H1 (cell line): ENCODE data around the gene DCPS. TPM values are rescaled to one million over a fixed set of nuclear protein-coding genes. Genes with fewer than 3 reads are reported as not detected.

ENCODE experiments used
- CTCF ChIA-PET: fragments of 300-600 bp; sonication (Branson Sonifier 250); formaldehyde crosslinking; loops from one replicate; lab custom pipeline; 2021; ENCODE audit not compliant: partially characterized antibody; lab: Charles Lee
- POLR2A ChIA-PET: fragments of 300-600 bp; sonication (Branson Sonifier 250); formaldehyde crosslinking; loops from one replicate; lab custom pipeline; 2021; ENCODE audit warnings: inconsistent platforms; ENCODE audit not compliant: partially characterized antibody; lab: Charles Lee
- DNase-seq, 2 experiments: peaks; one replicate each; pipeline versions ENCODE4 v3.0.0 to v3.0.0-alpha.2; 2010 to 2022; ENCODE audit warnings: low spot score in 2 of 2, low read depth in 1 of 2, mixed read lengths in 1 of 2
- FAIRE-seq: peaks from 2 replicates; lab custom pipeline; 2011; peaks lifted over from hg19 to GRCh38; lab: Jason Lieb, UNC
- H2AFZ ChIP-seq: 2 replicates; pipeline ENCODE4 v1.8.1; 2012; ENCODE audit warnings: low read length, inconsistent platforms
- H2AK5ac ChIP-seq: 2 replicates; pipeline ENCODE4 v1.6.1; 2013; ENCODE audit warnings: low read depth, low read length
- H2BK120ac ChIP-seq: replicated peaks from 2 replicates; pipeline ENCODE3; 2013; ENCODE audit warnings: low read depth, low read length, inconsistent platforms
- H2BK12ac ChIP-seq: 2 replicates; pipeline ENCODE4 v1.6.1; 2013; ENCODE audit warnings: low read depth, low read length
- H2BK15ac ChIP-seq: 2 replicates; pipeline ENCODE4 v1.6.1; 2013; ENCODE audit warnings: low read length
- H2BK20ac ChIP-seq: 2 replicates; pipeline ENCODE4 v1.6.1; 2013; ENCODE audit warnings: low read length
- H2BK5ac ChIP-seq: 2 replicates; pipeline ENCODE4 v1.6.1; 2013; ENCODE audit warnings: low read depth, low read length
- H3K14ac ChIP-seq: 2 replicates; pipeline ENCODE4 v1.6.1; 2013; ENCODE audit warnings: inconsistent platforms; ENCODE audit not compliant: insufficient read length
- H3K18ac ChIP-seq: 2 replicates; pipeline ENCODE4 v1.6.1; 2013; ENCODE audit warnings: low read length; ENCODE audit errors: extremely low read depth
- H3K23ac ChIP-seq: 2 replicates; pipeline ENCODE4 v1.6.1; 2013; ENCODE audit warnings: inconsistent platforms; ENCODE audit not compliant: insufficient read length
- H3K23me2 ChIP-seq: 2 replicates; pipeline ENCODE4 v1.6.1; 2013; ENCODE audit warnings: low read depth, low read length
- H3K27ac ChIP-seq: 2 replicates; pipeline ENCODE4 v1.6.1; 2011; ENCODE audit warnings: low read depth, low read length, inconsistent platforms
- H3K27me3 ChIP-seq, 4 experiments: replicated peaks in 1 of 4; 1 replicate in 1 of 4; 2 replicates in 3 of 4; pipeline versions ENCODE4 v1.6.1 to v1.8.1; 2011 to 2013; ENCODE audit warnings: low read length in 3 of 4, mild to moderate bottlenecking in 3 of 4, inconsistent platforms in 2 of 4, mixed read lengths in 2 of 4, moderate library complexity in 1 of 4; ENCODE audit not compliant: control insufficient read depth in 3 of 4, insufficient read depth in 3 of 4; ENCODE audit errors: extremely low read depth in 1 of 4
- H3K36me3 ChIP-seq, 4 experiments: 2 replicates each; pipeline versions ENCODE4 v1.6.1 to v1.8.1; 2011 to 2013; ENCODE audit warnings: mild to moderate bottlenecking in 4 of 4, low read length in 3 of 4, moderate library complexity in 2 of 4, control low read depth in 1 of 4, inconsistent platforms in 1 of 4; ENCODE audit not compliant: insufficient read depth in 4 of 4, control insufficient read depth in 2 of 4
- H3K4ac ChIP-seq: replicated peaks from 2 replicates; pipeline ENCODE3; 2013; ENCODE audit warnings: low read length, low read depth, mixed read lengths, inconsistent platforms; ENCODE audit not compliant: insufficient read length
- H3K4me1 ChIP-seq, 4 experiments: replicated peaks in 1 of 4; 1 replicate in 1 of 4; 2 replicates in 3 of 4; pipeline versions ENCODE4 v1.6.1 to v1.8.1; 2011 to 2013; ENCODE audit warnings: low read length in 3 of 4, inconsistent platforms in 2 of 4, mixed read lengths in 1 of 4; ENCODE audit not compliant: insufficient read depth in 4 of 4, control insufficient read depth in 3 of 4
- H3K4me2 ChIP-seq, 2 experiments: 2 replicates each; pipeline versions ENCODE4 v1.6.1 to v1.8.1; 2011 to 2013; ENCODE audit warnings: low read depth in 2 of 2, low read length in 2 of 2, control low read depth in 1 of 2, inconsistent platforms in 1 of 2, mild to moderate bottlenecking in 1 of 2; ENCODE audit not compliant: insufficient read depth in 1 of 2
- H3K4me3 ChIP-seq, 4 experiments: fragments of 200-600, 300-600 bp in 1 of 4; sonication (generic), shearing (Covaris generic), sonication (Bioruptor Twin) in 1 of 4; 2 replicates each; pipeline versions ENCODE4 v1.5.1 to v1.8.1; 2011 to 2016; ENCODE audit warnings: low read length in 4 of 4, low read depth in 3 of 4, control low read depth in 2 of 4, inconsistent platforms in 2 of 4, mild to moderate bottlenecking in 2 of 4, mixed read lengths in 1 of 4, moderate library complexity in 1 of 4; ENCODE audit not compliant: insufficient read depth in 2 of 4; ENCODE audit errors: extremely low read depth in 1 of 4
- H3K56ac ChIP-seq: replicated peaks from 2 replicates; pipeline ENCODE3; 2013; ENCODE audit warnings: low read depth, mild to moderate bottlenecking, mixed read lengths, low read length, inconsistent platforms; ENCODE audit not compliant: insufficient read length
- H3K79me1 ChIP-seq: 2 replicates; pipeline ENCODE4 v1.6.1; 2013; ENCODE audit warnings: low read depth, low read length, control low read depth
- H3K79me2 ChIP-seq, 2 experiments: 2 replicates each; pipeline versions ENCODE4 v1.6.1 to v1.8.1; 2012 to 2013; ENCODE audit warnings: low read length in 2 of 2, mild to moderate bottlenecking in 2 of 2, inconsistent platforms in 1 of 2; ENCODE audit not compliant: insufficient read depth in 2 of 2, control insufficient read depth in 1 of 2
- H3K9ac ChIP-seq, 4 experiments: replicated peaks in 1 of 4; 1 replicate in 1 of 4; 2 replicates in 3 of 4; pipeline versions ENCODE4 v1.6.1 to v1.8.1; 2011 to 2013; ENCODE audit warnings: low read depth in 3 of 4, low read length in 3 of 4, control low read depth in 2 of 4, mild to moderate bottlenecking in 2 of 4, moderate library complexity in 2 of 4, inconsistent platforms in 1 of 4; ENCODE audit errors: extremely low read depth in 1 of 4
- H3K9me3 ChIP-seq, 2 experiments: 2 replicates each; pipeline versions ENCODE4 v1.6.1 to v1.8.1; 2012 to 2013; ENCODE audit warnings: mild to moderate bottlenecking in 2 of 2, moderate library complexity in 2 of 2, control low read depth in 1 of 2, inconsistent platforms in 1 of 2, low read depth in 1 of 2, low read length in 1 of 2, mixed read lengths in 1 of 2; ENCODE audit not compliant: insufficient read depth in 2 of 2
- H4K20me1 ChIP-seq, 2 experiments: replicated peaks in 1 of 2; 2 replicates each; pipeline versions ENCODE3 to v1.8.1; 2011 to 2013; ENCODE audit warnings: inconsistent platforms in 2 of 2, low read length in 2 of 2, mild to moderate bottlenecking in 1 of 2; ENCODE audit not compliant: insufficient read depth in 2 of 2, control insufficient read depth in 1 of 2
- H4K5ac ChIP-seq: 2 replicates; pipeline ENCODE4 v1.6.1; 2013; ENCODE audit warnings: low read length, low read depth, mixed read lengths, inconsistent platforms; ENCODE audit not compliant: insufficient read length
- H4K8ac ChIP-seq: 2 replicates; pipeline ENCODE4 v1.8.0; 2013; ENCODE audit warnings: mild to moderate bottlenecking, moderate library complexity, low read length, inconsistent platforms; ENCODE audit not compliant: insufficient read depth; ENCODE audit errors: extremely low read depth
- H4K91ac ChIP-seq: replicated peaks from 2 replicates; pipeline ENCODE3; 2013; ENCODE audit warnings: low read length, mixed read lengths, inconsistent platforms; ENCODE audit not compliant: insufficient read length
- BACH1 ChIP-seq: IDR thresholded peaks from 2 replicates; pipeline ENCODE4 v1.6.1; 2012; ENCODE audit warnings: low read length, improper control_type of control experiment
- CHD1 ChIP-seq: IDR thresholded peaks from 2 replicates; pipeline ENCODE4 v1.6.1; 2012; ENCODE audit warnings: low read depth, low read length, improper control_type of control experiment
- CTBP2 ChIP-seq: IDR thresholded peaks from 2 replicates; pipeline ENCODE4 v1.7.0; 2011; ENCODE audit warnings: borderline replicate concordance, mild to moderate bottlenecking, moderate library complexity, mixed read lengths, low read length; ENCODE audit not compliant: insufficient read depth, insufficient read length
- EP300 ChIP-seq, 2 experiments: IDR thresholded peaks; 1 replicate in 1 of 2; 2 replicates in 1 of 2; pipeline ENCODE4 v1.6.1; 2011 to 2012; ENCODE audit warnings: low read depth in 2 of 2, low read length in 2 of 2, mild to moderate bottlenecking in 2 of 2, borderline replicate concordance in 1 of 2, inconsistent platforms in 1 of 2, moderate library complexity in 1 of 2
- EZH2 ChIP-seq: fragments of 200-600 bp; sonication (generic); IDR thresholded peaks from 2 replicates; pipeline ENCODE4 v1.7.1; 2012; ENCODE audit warnings: low read depth, mild to moderate bottlenecking, moderate library complexity, low read length, inconsistent platforms; ENCODE audit not compliant: severe bottlenecking
- FOSL1 ChIP-seq: IDR thresholded peaks from 2 replicates; pipeline ENCODE4 v1.6.1; 2011; ENCODE audit warnings: mild to moderate bottlenecking, low read depth, low read length, moderate library complexity; ENCODE audit not compliant: insufficient read depth
- JUN ChIP-seq: IDR thresholded peaks from 2 replicates; pipeline ENCODE4 v1.6.1; 2011; ENCODE audit warnings: low read depth, mild to moderate bottlenecking, improper control_type of control experiment, low read length
- KDM5A ChIP-seq: fragments of 200-600 bp; IDR thresholded peaks from 2 replicates; pipeline ENCODE4 v1.7.1; 2012; ENCODE audit warnings: mild to moderate bottlenecking, low read length, inconsistent platforms, mixed read lengths
- POLR2AphosphoS5 ChIP-seq: IDR thresholded peaks from 2 replicates; pipeline ENCODE4 v1.6.1; 2011; ENCODE audit warnings: low read depth, low read length
- SRF ChIP-seq: IDR thresholded peaks from 2 replicates; pipeline ENCODE4 v1.6.1; 2011; ENCODE audit warnings: mild to moderate bottlenecking, low read depth, low read length, moderate library complexity
- WGBS, 2 experiments: shearing (Covaris generic) in 1 of 2; methylation state at CpG; one replicate each; pipeline versions ENCODE4 v1.1.6 to v1.1.7; 2013 to 2015; ENCODE audit warnings: low lambda C conversion rate in 2 of 2, mixed read lengths in 2 of 2, inconsistent platforms in 1 of 2, low coverage in 1 of 2, missing lambda C conversion rate in 1 of 2; ENCODE audit not compliant: insufficient replicate concordance in 2 of 2, insufficient coverage in 1 of 2, insufficient read length in 1 of 2; ENCODE audit errors: extremely low coverage in 1 of 2, missing lambda C conversion rate in 1 of 2; 5-methylcytosine and 5-hydroxymethylcytosine counted together
- polyA plus RNA-seq, 7 experiments: library from polyadenylated mRNA; depleted of rRNA in 3 of 7; stranded (reverse) in 5 of 7; unstranded in 2 of 7; fragments of >200 nt in 5 of 7; fragments of 200-250 nt in 2 of 7; gene quantifications; 1 replicate in 5 of 7; 2 replicates in 1 of 7; 4 replicates in 1 of 7; pipeline versions ENCODE4 v1.2.1 to v1.2.3, GENCODE V29; 2011 to 2013; ENCODE audit warnings: missing spikeins in 2 of 7, mixed read lengths in 2 of 7
- total RNA-seq: library from RNA; stranded (reverse); fragmentation: NEBNext Ultra II Directional; extraction: Animal tissue kit (Norgen Biotek cat#: 25700); gene quantifications from 2 replicates; pipeline ENCODE4 v1.2.1, GENCODE V29; 2021
- TF ChIP-seq, protein P1 (sequence below): IDR thresholded peaks from 2 replicates; pipeline ENCODE4 v1.6.1; 2012; ENCODE audit warnings: inconsistent platforms
- TF ChIP-seq, protein P2 (sequence below): IDR thresholded peaks from 2 replicates; pipeline ENCODE4 v1.6.1; 2011; ENCODE audit warnings: low read length, improper control_type of control experiment

Gene DCPS
- total and polyA plus RNA-seq, 2 of the 8 experiments (the other 6 are each of a cell fraction or from before 2014, with no cell fraction given), result 24.6 to 55.2 TPM

DNA sequence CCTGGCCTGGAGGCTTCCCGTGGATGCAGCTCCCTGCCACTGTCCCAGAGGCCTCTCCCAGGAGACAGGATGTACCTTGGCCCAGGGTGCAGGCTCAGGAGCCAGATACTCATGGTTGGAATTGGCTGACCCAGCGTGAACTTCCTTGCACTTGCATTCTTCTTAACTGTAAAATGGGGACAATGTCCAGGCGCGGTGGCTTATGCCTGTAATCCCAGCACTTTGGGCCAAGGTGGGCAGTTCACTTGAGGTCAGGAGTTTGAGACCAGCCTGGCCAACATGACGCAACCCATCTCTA lies 31.6 kb downstream of the DCPS start:
- H2BK5ac ChIP-seq, result no peak overlapping the region
- H4K91ac ChIP-seq, result no peak overlapping the region
- H4K8ac ChIP-seq, result 0 out of 2 replicates have a peak overlapping the region, but pooled peaks have one; percentile 9
- no peak overlapping the region for H2BK15ac ChIP-seq
- H3K27me3 ChIP-seq, result no peaks in the 10 kb centered on the region
- H3K23me2 ChIP-seq, result no peaks in the 10 kb centered on the region
- no peak overlapping the region for H3K56ac ChIP-seq
- no peaks in the 10 kb centered on the region for H3K9me3 ChIP-seq
- no peak overlapping the region for H3K14ac ChIP-seq
- peaks cover 0 to 11% (median under 1%) of the 10 kb centered on the region in 4 experiments; a peak in 4 of 8 replicates for H3K36me3 ChIP-seq
- no peak overlapping the region for H3K9ac ChIP-seq
- no peak overlapping the region for H2BK20ac ChIP-seq
- no peaks in the 10 kb centered on the region for H3K79me1 ChIP-seq
- no peak overlapping the region for H3K27ac ChIP-seq
- FAIRE-seq, result no peak
- peaks cover 0 to 2% of the 10 kb centered on the region in 2 experiments for H4K20me1 ChIP-seq
- CTCF ChIA-PET, result interaction anchor here (0.6 to 1.3 kb wide), 4 partner anchors 12 to 154 kb away, joined by 3 to 6 read pairs (median 4); no protein-coding TSS in a partner anchor
- POLR2A ChIA-PET, result interaction anchor here (2.4 kb wide), 1 partner anchor 11 kb away, joined by 8 read pairs; no protein-coding TSS in a partner anchor
- no peak overlapping the region for H3K18ac ChIP-seq
- H2AFZ ChIP-seq, result no peak overlapping the region
- H3K4me1 ChIP-seq, result peaks cover 0 to 8% (median 3%) of the 10 kb centered on the region in 4 experiments; a peak in 2 of 7 replicates
- no peak overlapping the region for H2AK5ac ChIP-seq
- H2BK12ac ChIP-seq, result no peak overlapping the region
- no peak overlapping the region for H2BK120ac ChIP-seq
- no peak overlapping the region for H3K4ac ChIP-seq
- WGBS, 2 experiments, result 95% methylated on average over 5 of the region's 5 CpGs; no CpG with 5 or more reads in 1 of the 2 experiments
- H3K4me3 ChIP-seq, result no peak overlapping the region
- no peaks in the 10 kb centered on the region for H3K79me2 ChIP-seq
- no peak overlapping the region for H4K5ac ChIP-seq
- no peak overlapping the region for H3K23ac ChIP-seq
- H3K4me2 ChIP-seq, result no peak overlapping the region
- TF ChIP-seq JUN, result no peak
- no peak for TF ChIP-seq SRF
- TF ChIP-seq EP300 (IDR thresholded peaks at IDR 0.05; ENCODE audit: borderline replicate concordance in 1 of 2, low read depth in 2 of 2, low read length in 2 of 2), result no peak
- no peak for TF ChIP-seq EZH2
- TF ChIP-seq, protein P1, sequence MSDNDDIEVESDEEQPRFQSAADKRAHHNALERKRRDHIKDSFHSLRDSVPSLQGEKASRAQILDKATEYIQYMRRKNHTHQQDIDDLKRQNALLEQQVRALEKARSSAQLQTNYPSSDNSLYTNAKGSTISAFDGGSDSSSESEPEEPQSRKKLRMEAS, result no peak
- TF ChIP-seq KDM5A, result no peak
- TF ChIP-seq CHD1, result no peak
- TF ChIP-seq FOSL1, result no peak
- TF ChIP-seq, protein P2, sequence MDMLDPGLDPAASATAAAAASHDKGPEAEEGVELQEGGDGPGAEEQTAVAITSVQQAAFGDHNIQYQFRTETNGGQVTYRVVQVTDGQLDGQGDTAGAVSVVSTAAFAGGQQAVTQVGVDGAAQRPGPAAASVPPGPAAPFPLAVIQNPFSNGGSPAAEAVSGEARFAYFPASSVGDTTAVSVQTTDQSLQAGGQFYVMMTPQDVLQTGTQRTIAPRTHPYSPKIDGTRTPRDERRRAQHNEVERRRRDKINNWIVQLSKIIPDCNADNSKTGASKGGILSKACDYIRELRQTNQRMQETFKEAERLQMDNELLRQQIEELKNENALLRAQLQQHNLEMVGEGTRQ, result no peak
- no peak for TF ChIP-seq CTBP2
- no peak for TF ChIP-seq POLR2AphosphoS5
- no peak for TF ChIP-seq BACH1
- DNase-seq, result no peak
